8988T (cell line): ENCODE data around the gene ETAA1.

Experiments
- DNase-seq: peaks from one replicate; pipeline ENCODE4 v3.0.0; 2011

ETAA1 gene

DNA sequence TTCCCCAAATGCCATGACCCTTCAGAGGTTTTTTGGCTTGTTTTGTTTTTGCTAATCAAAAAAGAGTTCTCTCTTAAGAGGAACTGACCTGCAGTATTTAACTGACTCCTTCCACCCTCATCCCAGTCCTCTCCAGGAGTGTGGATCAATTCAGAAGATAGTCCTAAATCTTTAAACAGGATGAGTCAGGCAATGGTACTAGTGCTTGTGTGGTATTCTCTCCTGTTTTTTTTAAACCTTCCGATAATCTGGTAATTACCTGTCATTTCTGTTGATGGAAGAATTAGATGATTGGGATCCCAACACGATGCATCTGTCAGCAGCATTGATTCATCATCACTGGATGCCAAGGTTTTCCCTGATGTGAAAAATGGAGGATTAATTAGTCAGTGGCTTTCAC is 41.2 kb downstream of the ETAA1 start:
- DNase-seq = no peak

GRCh38 chr2:67445652-67446268 is 48.6 kb downstream of the ETAA1 start:
- no peak for DNase-seq

GRCh38 chr2:67446491-67446911 is 49.4 kb downstream of the ETAA1 start:
- no peak for DNase-seq

DNA sequence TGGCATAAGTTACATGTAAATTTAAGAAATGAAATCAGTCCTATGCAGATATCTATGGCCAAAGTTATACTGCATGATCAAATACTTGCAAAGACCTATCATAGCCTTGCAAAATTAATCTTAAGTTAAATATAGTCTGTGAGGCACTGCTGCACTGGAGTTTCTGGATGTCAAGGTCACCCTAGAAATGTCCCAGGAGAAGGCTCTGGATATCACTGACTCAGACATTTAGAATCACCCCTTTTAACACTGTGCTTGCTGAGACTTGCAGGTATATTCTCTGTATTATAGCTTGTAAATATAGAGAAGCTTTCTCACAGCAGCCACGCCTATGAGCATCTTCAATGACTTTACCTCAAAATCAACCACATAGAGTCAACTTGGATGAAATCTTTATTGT is 51.5 kb downstream of the ETAA1 start:
- no peak for DNase-seq

- no peak for DNase-seq
Observed at GRCh38 chr2:67451086-67451832, 54.1 kb downstream of the ETAA1 start.

- DNase-seq = no peak
Observed at GRCh38 chr2:67453310-67453709, 56.2 kb downstream of the ETAA1 start.

DNA sequence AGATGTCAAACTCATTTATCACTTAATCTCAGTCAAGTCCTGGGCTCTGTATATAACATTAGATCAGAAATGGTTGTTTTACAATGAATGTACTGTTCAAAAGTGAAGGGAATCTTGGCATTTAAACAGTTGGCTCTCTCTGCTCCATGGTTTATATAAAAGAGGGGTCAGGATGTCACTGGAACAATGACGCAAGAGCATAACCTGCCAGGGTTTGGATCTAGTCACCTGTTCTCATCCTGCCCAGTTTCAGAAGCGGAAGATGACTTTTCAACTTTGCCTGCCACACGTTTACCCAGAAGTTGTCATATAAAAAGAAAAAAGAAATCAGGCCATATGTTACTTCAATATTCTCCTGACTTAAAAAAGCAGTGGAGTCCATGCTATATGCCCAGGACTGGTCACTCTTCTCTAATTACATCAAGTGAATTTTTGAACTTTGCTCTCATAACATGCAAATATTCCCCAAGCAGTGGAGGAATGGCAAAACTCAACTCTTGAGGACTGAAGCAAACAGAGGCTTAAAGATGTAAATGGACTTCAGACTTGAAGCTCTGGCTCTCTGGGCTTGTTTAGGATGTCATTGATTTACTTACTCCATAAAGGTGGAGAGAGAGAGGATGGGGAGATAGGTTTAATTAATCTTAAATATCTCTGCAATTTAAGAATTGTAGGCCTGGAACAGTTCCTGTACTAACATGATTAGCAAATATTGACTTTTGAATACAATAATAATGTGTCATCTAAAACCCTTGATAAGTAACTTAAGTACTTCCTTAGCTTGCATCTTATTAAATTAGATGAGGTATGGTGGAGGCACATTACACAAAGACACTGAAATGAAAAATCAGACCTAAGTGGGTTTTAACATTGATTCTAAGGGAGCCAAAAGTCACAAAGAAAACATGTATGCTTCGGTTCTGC is 58.3 kb downstream of the ETAA1 start:
- DNase-seq = no peak

- no peak for DNase-seq
Observed at GRCh38 chr2:67456428-67456827, 59.3 kb downstream of the ETAA1 start.

GRCh38 chr2:67457699-67458098 is 60.6 kb downstream of the ETAA1 start:
- DNase-seq = no peak

DNA sequence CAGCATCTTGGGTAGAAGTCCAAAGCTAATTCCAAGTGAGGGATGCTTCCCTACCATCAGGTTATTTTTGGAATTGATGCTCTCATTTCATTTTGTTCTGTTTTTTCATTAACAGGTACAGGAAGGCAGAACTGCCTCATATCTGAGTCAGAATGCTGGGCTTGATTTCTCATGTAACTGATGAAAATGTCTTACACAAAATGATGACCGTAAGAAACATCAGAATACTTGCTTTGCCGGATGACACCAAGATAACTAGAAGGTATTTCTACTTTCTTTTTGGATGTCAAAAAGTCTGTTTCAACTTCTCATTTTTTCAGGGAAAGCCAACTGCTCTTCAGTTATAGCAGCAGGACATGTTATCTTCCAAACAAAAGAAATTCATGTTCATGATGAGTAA is 62.6 kb downstream of the ETAA1 start:
- no peak for DNase-seq
